A673 (cell line): ENCODE measurements around the gene CFAP157.

ENCODE experiments used
- EZH2 ChIP-seq: fragments of 200-600 bp; sonication (generic); IDR thresholded peaks from 2 replicates; pipeline ENCODE4 v1.6.1; 2017; ENCODE audit warnings: borderline replicate concordance, low read depth, mild to moderate bottlenecking, mixed read lengths, antibody characterized with exemption, low read length; ENCODE audit not compliant: poor library complexity, severe bottlenecking
- TF ChIP-seq, protein P1 (sequence below): fragments of 300-800, 200-600 bp; sonication (generic); conservative IDR thresholded peaks from 2 replicates; pipeline ENCODE4 v1.5.1; 2017; ENCODE audit warnings: low read depth, mild to moderate bottlenecking, antibody characterized with exemption, low read length, moderate library complexity, mixed read lengths

DNA sequence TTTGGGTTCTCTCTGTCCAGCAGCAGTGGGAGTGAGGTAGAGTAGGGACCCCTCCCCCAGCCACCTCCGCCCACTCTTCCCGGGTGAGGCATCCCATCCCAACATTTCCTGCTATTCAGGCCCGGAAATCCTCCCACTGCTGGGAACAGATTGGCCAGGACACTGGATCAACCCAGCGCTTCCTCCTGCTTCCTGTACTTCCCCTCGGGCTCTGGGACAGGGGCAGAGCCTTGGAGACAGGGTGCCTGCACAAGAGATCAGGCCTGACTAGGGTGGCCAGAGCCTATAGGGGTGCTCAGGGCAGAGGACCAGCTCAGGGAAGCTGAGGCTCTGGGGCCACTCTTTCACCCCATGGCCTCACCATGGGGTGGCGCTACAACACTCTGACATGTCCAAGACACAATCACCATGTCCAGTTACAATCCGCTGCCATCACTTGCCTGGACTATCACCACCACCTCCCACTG lies 57.2 kb downstream of the CFAP157 start:
- TF ChIP-seq, protein P1, sequence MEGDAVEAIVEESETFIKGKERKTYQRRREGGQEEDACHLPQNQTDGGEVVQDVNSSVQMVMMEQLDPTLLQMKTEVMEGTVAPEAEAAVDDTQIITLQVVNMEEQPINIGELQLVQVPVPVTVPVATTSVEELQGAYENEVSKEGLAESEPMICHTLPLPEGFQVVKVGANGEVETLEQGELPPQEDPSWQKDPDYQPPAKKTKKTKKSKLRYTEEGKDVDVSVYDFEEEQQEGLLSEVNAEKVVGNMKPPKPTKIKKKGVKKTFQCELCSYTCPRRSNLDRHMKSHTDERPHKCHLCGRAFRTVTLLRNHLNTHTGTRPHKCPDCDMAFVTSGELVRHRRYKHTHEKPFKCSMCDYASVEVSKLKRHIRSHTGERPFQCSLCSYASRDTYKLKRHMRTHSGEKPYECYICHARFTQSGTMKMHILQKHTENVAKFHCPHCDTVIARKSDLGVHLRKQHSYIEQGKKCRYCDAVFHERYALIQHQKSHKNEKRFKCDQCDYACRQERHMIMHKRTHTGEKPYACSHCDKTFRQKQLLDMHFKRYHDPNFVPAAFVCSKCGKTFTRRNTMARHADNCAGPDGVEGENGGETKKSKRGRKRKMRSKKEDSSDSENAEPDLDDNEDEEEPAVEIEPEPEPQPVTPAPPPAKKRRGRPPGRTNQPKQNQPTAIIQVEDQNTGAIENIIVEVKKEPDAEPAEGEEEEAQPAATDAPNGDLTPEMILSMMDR = peak; percentile 45
- TF ChIP-seq EZH2 = no peak
